Measurements from ENCODE around the gene AKNAD1.

Gene AKNAD1

DNA sequence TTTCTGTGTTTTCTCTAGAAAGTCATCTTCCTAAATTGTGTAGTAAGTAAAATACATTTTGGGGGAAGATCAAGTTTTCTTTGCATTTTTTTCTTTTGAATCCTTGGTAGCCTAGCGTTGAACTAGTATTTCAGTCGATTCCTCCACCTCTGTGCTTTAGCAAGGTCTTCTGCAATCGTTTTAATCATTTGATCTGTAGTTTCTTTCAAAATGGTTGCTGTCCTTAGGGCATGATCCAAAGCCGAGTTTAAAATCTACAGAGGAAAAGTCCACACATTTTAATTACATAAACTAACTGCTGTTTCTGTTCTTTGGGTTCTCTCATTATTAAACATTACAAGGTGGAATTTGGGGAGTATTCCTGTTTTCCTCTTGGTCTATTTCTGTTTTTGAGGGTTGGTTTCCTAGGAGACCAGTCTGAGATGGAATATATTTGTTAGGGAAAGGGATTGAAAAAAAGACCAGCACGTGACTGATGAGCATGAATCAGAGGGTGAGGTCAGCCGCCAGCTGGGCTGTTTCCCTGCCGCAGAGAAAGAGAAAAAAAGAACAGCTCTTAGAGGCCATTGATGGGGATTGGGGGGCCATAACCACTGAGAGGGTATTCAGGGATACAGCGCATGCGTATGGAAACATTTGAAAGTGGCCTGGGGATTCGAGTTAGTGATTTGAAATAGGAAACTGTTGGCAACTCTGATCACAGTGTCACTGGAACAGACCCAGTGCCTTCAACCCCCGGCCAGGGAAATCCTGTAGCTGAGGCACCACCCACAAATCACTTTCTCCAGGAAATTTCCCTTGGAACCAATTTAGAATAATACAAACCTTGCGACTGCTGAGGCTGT lies 40.6 kb downstream of the AKNAD1 start:
- no peaks in the 10 kb centered on the region; the same call in 1 of the 2 replicates for H3K36me3 ChIP-seq (ENCODE audit: control insufficient read depth, insufficient read depth, low read length)
- H3K4me3 ChIP-seq (replicated peaks; ENCODE audit: low read depth, low read length): no peak overlapping the region
- TF ChIP-seq, protein P1, sequence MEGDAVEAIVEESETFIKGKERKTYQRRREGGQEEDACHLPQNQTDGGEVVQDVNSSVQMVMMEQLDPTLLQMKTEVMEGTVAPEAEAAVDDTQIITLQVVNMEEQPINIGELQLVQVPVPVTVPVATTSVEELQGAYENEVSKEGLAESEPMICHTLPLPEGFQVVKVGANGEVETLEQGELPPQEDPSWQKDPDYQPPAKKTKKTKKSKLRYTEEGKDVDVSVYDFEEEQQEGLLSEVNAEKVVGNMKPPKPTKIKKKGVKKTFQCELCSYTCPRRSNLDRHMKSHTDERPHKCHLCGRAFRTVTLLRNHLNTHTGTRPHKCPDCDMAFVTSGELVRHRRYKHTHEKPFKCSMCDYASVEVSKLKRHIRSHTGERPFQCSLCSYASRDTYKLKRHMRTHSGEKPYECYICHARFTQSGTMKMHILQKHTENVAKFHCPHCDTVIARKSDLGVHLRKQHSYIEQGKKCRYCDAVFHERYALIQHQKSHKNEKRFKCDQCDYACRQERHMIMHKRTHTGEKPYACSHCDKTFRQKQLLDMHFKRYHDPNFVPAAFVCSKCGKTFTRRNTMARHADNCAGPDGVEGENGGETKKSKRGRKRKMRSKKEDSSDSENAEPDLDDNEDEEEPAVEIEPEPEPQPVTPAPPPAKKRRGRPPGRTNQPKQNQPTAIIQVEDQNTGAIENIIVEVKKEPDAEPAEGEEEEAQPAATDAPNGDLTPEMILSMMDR (IDR thresholded peaks at IDR 0.05; ENCODE audit: insufficient read depth, low read length, poor library complexity, severe bottlenecking): no peak
- no peak for DNase-seq (ENCODE audit: extremely low read depth, insufficient read length)
- H3K27me3 ChIP-seq (replicated peaks; ENCODE audit: control insufficient read depth, insufficient read depth, low read length): no peaks in the 10 kb centered on the region

DNA sequence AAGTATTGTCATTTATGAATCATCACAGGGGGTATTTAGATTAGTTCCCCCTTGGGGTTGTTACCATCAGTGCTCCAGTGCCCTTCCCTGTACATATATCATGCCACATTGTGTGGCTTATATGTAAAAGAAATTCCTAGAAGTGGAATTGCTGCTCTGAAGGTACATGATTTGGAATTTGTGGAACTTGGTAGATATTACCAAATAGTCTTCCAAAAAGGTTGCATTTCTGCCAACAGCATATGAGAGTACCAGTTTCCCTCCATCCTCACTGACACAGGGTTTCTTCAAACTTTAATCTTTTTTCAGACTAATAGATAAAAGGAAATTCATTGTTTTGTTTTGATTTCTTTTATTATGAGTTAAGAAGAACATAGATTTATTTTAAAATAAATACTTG lies 41.3 kb downstream of the AKNAD1 start:
- TF ChIP-seq, protein P1 (IDR thresholded peaks at IDR 0.05; ENCODE audit: insufficient read depth, low read length, poor library complexity, severe bottlenecking): no peak
- H3K4me3 ChIP-seq (replicated peaks; ENCODE audit: low read depth, low read length): no peak overlapping the region
- DNase-seq (ENCODE audit: extremely low read depth, insufficient read length): no peak
- H3K36me3 ChIP-seq (ENCODE audit: control insufficient read depth, insufficient read depth, low read length): no peaks in the 10 kb centered on the region; the same call in 1 of the 2 replicates
- H3K27me3 ChIP-seq (replicated peaks; ENCODE audit: control insufficient read depth, insufficient read depth, low read length): no peaks in the 10 kb centered on the region

DNA sequence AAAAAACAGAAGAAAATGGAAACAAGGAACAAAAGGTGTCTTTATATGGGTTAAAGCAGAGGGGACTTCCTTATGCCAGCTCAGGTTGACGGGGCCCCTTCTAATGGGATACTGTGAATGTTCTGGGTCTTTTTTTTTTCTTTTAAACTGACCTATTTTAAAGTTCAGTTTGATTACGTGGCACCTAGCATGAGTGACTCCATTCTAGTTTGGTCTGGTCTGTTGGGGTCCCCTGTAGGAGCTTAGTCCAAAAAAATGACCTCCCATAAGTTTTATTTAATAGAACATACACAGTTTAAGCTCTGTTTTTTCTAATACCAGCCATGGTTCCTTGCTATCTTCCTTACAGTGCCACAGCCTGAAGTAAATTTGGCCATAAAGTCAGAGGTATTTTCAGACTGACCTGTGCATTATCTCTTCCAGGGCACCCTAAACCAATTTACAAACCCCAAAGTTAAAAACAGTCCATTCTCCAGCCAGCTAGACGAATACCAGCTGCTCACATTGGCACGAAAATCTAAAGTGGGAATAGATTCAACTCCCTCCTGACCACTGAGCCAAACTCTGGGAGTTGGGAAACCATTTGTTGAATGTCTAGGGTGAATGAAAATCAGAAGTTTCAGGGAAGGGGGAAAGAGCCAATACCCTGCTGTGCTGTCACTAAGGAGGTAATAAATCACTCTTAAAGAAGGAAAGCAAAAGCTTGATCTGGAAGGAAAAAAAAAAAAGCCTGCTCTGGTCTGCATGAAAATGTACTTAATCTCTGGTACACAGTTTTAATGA lies 42.4 kb downstream of the AKNAD1 start:
- TF ChIP-seq, protein P1 (IDR thresholded peaks at IDR 0.05; ENCODE audit: insufficient read depth, low read length, poor library complexity, severe bottlenecking): no peak
- DNase-seq (ENCODE audit: extremely low read depth, insufficient read length): no peak
- Histone ChIP-seq H3K4me3 (replicated peaks; ENCODE audit: low read depth, low read length) (no peak overlapping the region), H3K27me3 (replicated peaks; ENCODE audit: control insufficient read depth, insufficient read depth, low read length) (no peaks in the 10 kb centered on the region), H3K36me3 (ENCODE audit: control insufficient read depth, insufficient read depth, low read length) (no peaks in the 10 kb centered on the region; the same call in 1 of the 2 replicates)

DNA sequence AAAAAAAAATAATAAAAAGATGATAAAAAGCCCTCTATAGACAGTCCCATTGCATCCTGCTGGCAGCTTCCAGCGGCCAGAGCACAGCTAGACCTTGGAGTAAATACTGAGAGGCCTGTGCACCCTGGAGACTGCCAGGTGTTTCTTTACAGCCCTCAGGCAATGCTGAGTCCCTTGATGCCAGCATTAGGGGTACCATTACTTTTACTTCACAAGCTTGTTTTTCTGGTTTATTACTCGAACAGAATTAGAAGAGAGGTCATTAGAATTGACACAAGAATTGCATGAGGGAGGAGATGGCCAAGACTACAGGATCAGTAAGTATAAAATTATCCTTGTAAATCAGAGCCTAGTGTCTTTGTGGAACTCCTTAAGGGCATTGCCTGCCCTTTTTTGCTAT lies 43.6 kb downstream of the AKNAD1 start:
- Histone ChIP-seq H3K27me3 (replicated peaks; ENCODE audit: control insufficient read depth, insufficient read depth, low read length) (no peaks in the 10 kb centered on the region), H3K36me3 (ENCODE audit: control insufficient read depth, insufficient read depth, low read length) (no peaks in the 10 kb centered on the region; the same call in 1 of the 2 replicates), H3K4me3 (replicated peaks; ENCODE audit: low read depth, low read length) (no peak overlapping the region)
- no peak for DNase-seq (ENCODE audit: extremely low read depth, insufficient read length)
- TF ChIP-seq, protein P1 (IDR thresholded peaks at IDR 0.05; ENCODE audit: insufficient read depth, low read length, poor library complexity, severe bottlenecking): no peak

DNA sequence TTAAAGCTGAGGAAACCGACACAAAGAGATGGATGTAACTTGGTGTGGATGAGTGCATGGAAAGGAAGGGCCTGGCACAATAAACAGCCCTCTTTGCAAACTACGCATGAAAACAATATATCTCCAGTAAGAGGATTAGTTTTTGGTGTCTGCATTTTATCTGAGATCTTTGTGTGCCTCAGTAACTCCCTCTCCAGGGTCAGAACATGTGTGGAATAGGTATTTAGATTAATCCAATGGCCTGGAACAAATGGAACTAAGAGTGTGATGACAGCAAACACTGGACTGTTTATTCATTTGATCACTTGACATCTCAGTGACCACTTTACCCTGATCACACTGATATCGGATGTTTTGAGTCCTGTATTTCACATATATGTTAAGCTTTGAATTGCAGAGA lies 45.3 kb downstream of the AKNAD1 start:
- H3K36me3 ChIP-seq (ENCODE audit: control insufficient read depth, insufficient read depth, low read length): no peaks in the 10 kb centered on the region; the same call in 1 of the 2 replicates
- TF ChIP-seq, protein P1 (IDR thresholded peaks at IDR 0.05; ENCODE audit: insufficient read depth, low read length, poor library complexity, severe bottlenecking): no peak
- no peak for DNase-seq (ENCODE audit: extremely low read depth, insufficient read length)
- H3K4me3 ChIP-seq (replicated peaks; ENCODE audit: low read depth, low read length): no peak overlapping the region
- no peaks in the 10 kb centered on the region for H3K27me3 ChIP-seq (replicated peaks; ENCODE audit: control insufficient read depth, insufficient read depth, low read length)
